ENCODE data around the gene RTL5.

DNA sequence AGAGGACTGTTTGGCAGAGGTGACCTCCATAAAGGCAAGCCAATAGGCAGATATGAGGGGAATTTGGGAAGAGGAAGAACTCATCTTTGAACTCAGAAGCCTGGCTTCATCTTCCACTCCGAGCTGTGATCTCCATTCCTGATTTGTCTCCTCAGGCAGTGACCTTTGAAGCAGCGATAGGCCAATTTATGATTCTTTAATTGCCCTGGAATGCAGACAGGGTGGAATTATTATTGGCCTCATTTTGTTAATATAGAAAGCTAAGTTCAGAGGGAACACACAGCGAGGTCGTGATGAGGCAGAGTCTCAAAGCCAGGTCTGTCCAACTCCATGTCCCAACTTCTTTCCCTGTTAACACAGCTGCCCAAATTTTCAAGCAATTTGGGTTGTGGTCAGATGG lies 16.9 kb downstream of the RTL5 start:
- TF ChIP-seq TARDBP (IDR thresholded peaks at IDR 0.05) = no peak
- no peak for TF ChIP-seq SP1 (IDR thresholded peaks at IDR 0.05)
- no peak for TF ChIP-seq ARNT (IDR thresholded peaks at IDR 0.05)
- no peak for TF ChIP-seq NFRKB (IDR thresholded peaks at IDR 0.05)
- TF ChIP-seq CTBP1 (IDR thresholded peaks at IDR 0.05; ENCODE audit: borderline replicate concordance) = no peak
- TF ChIP-seq SUZ12 (IDR thresholded peaks at IDR 0.05) = no peak
- TF ChIP-seq BHLHE40 (IDR thresholded peaks at IDR 0.05; ENCODE audit: borderline replicate concordance) = no peak
- TF ChIP-seq L3MBTL2 (conservative IDR thresholded peaks at IDR 0.05) = no peak
- TF ChIP-seq FOXK2 (IDR thresholded peaks at IDR 0.05) = no peak
- TF ChIP-seq FOXM1 (IDR thresholded peaks at IDR 0.05; ENCODE audit: borderline replicate concordance) = no peak
- no peak for TF ChIP-seq PKNOX1 (IDR thresholded peaks at IDR 0.05)

Data from HEK293T (cell line).